Measurements from ENCODE around the gene GET4.

- no peak for TF ChIP-seq CTCF (IDR thresholded peaks at IDR 0.05)
- TF ChIP-seq POLR2AphosphoS5 (IDR thresholded peaks at IDR 0.05; ENCODE audit: low read depth, low read length), result no peak
- TF ChIP-seq REST (IDR thresholded peaks at IDR 0.05; ENCODE audit: insufficient read depth in 1 of 2, low read depth in 2 of 2, low read length in 1 of 2), result no peak
Observed at GRCh38 chr7:937856-938484, 61.6 kb downstream of the GET4 start.

All from Panc1 (cell line).